ENCODE measurements around the gene TGM6.

TGM6 gene

GRCh38 chr20:2421247-2421646 lies 40.5 kb downstream of the TGM6 start:
- H3K36me3 ChIP-seq (ENCODE audit: insufficient read depth, low read length), result no peaks in the 10 kb centered on the region
- no peaks in the 10 kb centered on the region for H3K79me2 ChIP-seq (ENCODE audit: insufficient read depth, low read length)
- no peaks in the 10 kb centered on the region for H3K4me1 ChIP-seq (ENCODE audit: insufficient read depth, low read length, poor library complexity, severe bottlenecking)
- no peak overlapping the region for H3K4me2 ChIP-seq (ENCODE audit: low read depth, low read length, poor library complexity, severe bottlenecking)
- peaks cover 3% of the 10 kb centered on the region for H3K27me3 ChIP-seq (ENCODE audit: insufficient read depth, low read length, poor library complexity, severe bottlenecking)
- H3K4me3 ChIP-seq (ENCODE audit: low read length, poor library complexity, severe bottlenecking), result no peak overlapping the region
- no peaks in the 10 kb centered on the region for H3K9me2 ChIP-seq (replicated peaks; ENCODE audit: low read depth, low read length)
- no peaks in the 10 kb centered on the region for H3F3A ChIP-seq (ENCODE audit: low read depth)
- no peak overlapping the region for H2AFZ ChIP-seq (ENCODE audit: low read length)
- H3K9ac ChIP-seq (ENCODE audit: low read depth, low read length, poor library complexity, severe bottlenecking), result no peak overlapping the region
- H3K9me3 ChIP-seq (ENCODE audit: insufficient read depth, low read depth, low read length), result no peaks in the 10 kb centered on the region
- TF ChIP-seq CTCF (conservative IDR thresholded peaks at IDR 0.05; ENCODE audit: low read length), result no peak
- TF ChIP-seq EZH2phosphoT487 (IDR thresholded peaks at IDR 0.05; ENCODE audit: borderline replicate concordance), result no peak
- no peaks in the 10 kb centered on the region for H4K20me1 ChIP-seq (ENCODE audit: insufficient read depth, low read length, poor library complexity, severe bottlenecking)

DNA sequence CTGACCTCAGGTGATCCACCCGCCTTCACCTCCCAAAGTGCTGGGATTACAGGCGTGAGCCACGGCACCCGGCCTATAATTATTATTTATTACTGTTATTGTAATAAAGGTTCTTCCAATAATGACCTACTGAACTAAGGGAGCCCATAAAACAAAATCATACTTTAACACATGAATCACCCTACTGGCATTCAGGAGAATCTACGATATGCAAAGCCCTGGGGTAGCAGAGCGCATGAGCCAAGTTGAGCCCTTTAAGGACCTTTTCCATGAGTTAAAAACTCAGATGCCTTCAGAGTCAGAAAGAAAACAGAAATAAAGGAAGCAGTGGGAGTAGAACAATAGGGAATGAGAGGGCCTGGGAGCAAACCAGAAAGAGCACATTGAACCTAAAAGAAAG lies 48.4 kb downstream of the TGM6 start:
- H3K79me2 ChIP-seq (ENCODE audit: insufficient read depth, low read length), result no peaks in the 10 kb centered on the region
- peaks cover 3% of the 10 kb centered on the region for H3K27me3 ChIP-seq (ENCODE audit: insufficient read depth, low read length, poor library complexity, severe bottlenecking)
- H3K4me2 ChIP-seq (ENCODE audit: low read depth, low read length, poor library complexity, severe bottlenecking), result no peak overlapping the region
- no peaks in the 10 kb centered on the region for H3K9me2 ChIP-seq (replicated peaks; ENCODE audit: low read depth, low read length)
- H3F3A ChIP-seq (ENCODE audit: low read depth), result no peaks in the 10 kb centered on the region
- no peaks in the 10 kb centered on the region for H3K4me1 ChIP-seq (ENCODE audit: insufficient read depth, low read length, poor library complexity, severe bottlenecking)
- H2AFZ ChIP-seq (ENCODE audit: low read length), result no peak overlapping the region
- H3K9me3 ChIP-seq (ENCODE audit: insufficient read depth, low read depth, low read length), result no peaks in the 10 kb centered on the region
- no peak overlapping the region for H3K9ac ChIP-seq (ENCODE audit: low read depth, low read length, poor library complexity, severe bottlenecking)
- H3K4me3 ChIP-seq (ENCODE audit: low read length, poor library complexity, severe bottlenecking), result no peak overlapping the region
- TF ChIP-seq CTCF (conservative IDR thresholded peaks at IDR 0.05; ENCODE audit: low read length), result no peak
- no peak for TF ChIP-seq EZH2phosphoT487 (IDR thresholded peaks at IDR 0.05; ENCODE audit: borderline replicate concordance)
- no peaks in the 10 kb centered on the region for H3K36me3 ChIP-seq (ENCODE audit: insufficient read depth, low read length)
- H4K20me1 ChIP-seq (ENCODE audit: insufficient read depth, low read length, poor library complexity, severe bottlenecking), result no peaks in the 10 kb centered on the region

DNA sequence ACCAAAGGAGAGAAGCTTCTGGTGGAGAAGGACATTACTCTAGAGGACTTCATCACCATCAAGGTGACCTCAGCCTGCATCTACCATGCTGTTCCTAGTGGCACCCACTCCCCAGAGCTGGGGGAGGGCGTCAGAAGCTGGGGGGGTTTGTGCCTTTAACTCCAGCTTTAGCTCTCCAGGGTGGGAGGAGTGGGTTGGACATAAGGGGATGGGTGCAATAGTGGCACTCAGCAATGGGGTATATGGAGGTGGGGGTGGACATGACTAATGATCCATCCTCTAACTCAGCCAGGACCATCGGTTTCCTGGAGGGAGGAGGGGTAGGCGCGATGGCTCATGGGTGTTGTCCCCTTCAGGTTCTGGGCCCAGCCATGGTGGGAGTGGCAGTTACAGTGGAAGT lies 49.8 kb downstream of the TGM6 start:
- TF ChIP-seq EZH2phosphoT487 (IDR thresholded peaks at IDR 0.05; ENCODE audit: borderline replicate concordance) (no peak), CTCF (conservative IDR thresholded peaks at IDR 0.05; ENCODE audit: low read length) (no peak)
- H3K27me3 ChIP-seq (ENCODE audit: insufficient read depth, low read length, poor library complexity, severe bottlenecking), result peaks cover 3% of the 10 kb centered on the region
- H3K36me3 ChIP-seq (ENCODE audit: insufficient read depth, low read length), result no peaks in the 10 kb centered on the region
- H3K79me2 ChIP-seq (ENCODE audit: insufficient read depth, low read length), result no peaks in the 10 kb centered on the region
- H3K9me2 ChIP-seq (replicated peaks; ENCODE audit: low read depth, low read length), result no peaks in the 10 kb centered on the region
- no peaks in the 10 kb centered on the region for H3K4me1 ChIP-seq (ENCODE audit: insufficient read depth, low read length, poor library complexity, severe bottlenecking)
- no peaks in the 10 kb centered on the region for H3F3A ChIP-seq (ENCODE audit: low read depth)
- no peak overlapping the region for H2AFZ ChIP-seq (ENCODE audit: low read length)
- H3K4me2 ChIP-seq (ENCODE audit: low read depth, low read length, poor library complexity, severe bottlenecking), result no peak overlapping the region
- H3K9ac ChIP-seq (ENCODE audit: low read depth, low read length, poor library complexity, severe bottlenecking), result no peak overlapping the region
- no peak overlapping the region for H3K4me3 ChIP-seq (ENCODE audit: low read length, poor library complexity, severe bottlenecking)
- no peaks in the 10 kb centered on the region for H4K20me1 ChIP-seq (ENCODE audit: insufficient read depth, low read length, poor library complexity, severe bottlenecking)
- H3K9me3 ChIP-seq (ENCODE audit: insufficient read depth, low read depth, low read length), result no peaks in the 10 kb centered on the region

All from Loucy (cell line).